ENCODE data around the gene NSUN5.

DNA sequence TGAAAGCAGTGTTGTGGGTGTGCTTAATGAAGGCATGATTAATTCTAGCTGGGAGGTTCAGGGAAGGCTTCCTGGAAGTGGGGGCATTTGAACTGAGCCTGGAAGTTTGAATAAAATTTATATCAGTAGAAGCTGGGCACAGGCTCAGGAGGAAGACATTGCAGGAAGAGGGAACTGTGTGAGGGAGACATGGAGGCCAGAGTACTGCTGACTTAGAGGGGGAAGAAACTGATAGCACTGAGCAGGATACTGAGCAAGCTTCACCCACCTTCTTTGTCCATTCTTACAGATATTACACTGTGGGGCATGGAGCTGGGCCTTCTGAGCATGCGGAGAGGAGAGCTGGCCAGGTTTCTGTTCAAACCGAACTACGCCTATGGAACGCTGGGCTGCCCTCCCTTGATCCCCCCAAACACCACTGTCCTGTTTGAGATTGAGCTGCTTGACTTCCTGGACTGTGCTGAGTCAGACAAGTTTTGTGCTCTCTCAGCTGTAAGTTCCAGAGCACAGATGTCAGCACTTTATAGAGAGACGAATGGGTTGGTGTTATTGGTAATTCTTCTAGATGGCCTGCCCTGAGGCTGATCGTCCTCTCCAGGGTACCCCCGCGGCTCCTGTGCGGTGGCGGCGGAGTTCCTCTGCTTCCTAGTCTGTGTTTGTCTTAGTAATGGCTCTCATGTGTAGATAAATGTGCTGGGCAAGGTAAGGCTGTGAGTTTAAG lies 21.4 kb upstream of the NSUN5 start:
- TF ChIP-seq, protein P1, sequence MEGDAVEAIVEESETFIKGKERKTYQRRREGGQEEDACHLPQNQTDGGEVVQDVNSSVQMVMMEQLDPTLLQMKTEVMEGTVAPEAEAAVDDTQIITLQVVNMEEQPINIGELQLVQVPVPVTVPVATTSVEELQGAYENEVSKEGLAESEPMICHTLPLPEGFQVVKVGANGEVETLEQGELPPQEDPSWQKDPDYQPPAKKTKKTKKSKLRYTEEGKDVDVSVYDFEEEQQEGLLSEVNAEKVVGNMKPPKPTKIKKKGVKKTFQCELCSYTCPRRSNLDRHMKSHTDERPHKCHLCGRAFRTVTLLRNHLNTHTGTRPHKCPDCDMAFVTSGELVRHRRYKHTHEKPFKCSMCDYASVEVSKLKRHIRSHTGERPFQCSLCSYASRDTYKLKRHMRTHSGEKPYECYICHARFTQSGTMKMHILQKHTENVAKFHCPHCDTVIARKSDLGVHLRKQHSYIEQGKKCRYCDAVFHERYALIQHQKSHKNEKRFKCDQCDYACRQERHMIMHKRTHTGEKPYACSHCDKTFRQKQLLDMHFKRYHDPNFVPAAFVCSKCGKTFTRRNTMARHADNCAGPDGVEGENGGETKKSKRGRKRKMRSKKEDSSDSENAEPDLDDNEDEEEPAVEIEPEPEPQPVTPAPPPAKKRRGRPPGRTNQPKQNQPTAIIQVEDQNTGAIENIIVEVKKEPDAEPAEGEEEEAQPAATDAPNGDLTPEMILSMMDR (IDR thresholded peaks at IDR 0.05) = no peak
- no peak for TF ChIP-seq POLR2A (IDR thresholded peaks at IDR 0.05)

Measured in body of pancreas (tissue), 4 donors.